NCI-H1092 treated with DMSO at 0.1 percent for 48 hours (cell line): Measurements from ENCODE around the gene PDF.

Experiments
- DNase-seq: peaks from one replicate; lab custom pipeline; 2025; lab: John Stamatoyannopoulos, UW

The PDF gene

DNA sequence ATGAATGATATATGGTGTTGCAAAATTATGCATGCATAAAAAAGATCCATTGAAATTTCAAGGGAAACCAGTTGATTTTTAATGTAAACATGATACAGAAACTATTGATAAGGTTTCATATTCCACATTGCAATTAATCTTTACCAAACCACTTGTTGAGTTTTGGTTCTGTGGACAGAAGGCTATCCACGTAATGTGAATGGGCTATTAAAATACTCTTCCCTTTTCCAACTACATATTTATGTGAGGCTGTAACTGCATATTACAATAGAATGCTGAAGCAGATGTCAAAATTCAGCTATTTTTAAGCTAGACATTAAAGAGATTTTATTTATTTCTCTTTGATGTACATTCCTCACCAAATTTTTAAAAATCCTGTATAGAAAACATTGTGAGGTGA lies 53.0 kb downstream of the PDF start:
- DNase-seq, result no peak
